HK-2 (cell line): ENCODE data around the gene DNAJB2.

Experiments used
- DNase-seq: peaks from one replicate; pipeline ENCODE4 v3.0.0-alpha.2; 2018; ENCODE audit not compliant: unreplicated experiment

DNAJB2 gene

DNA sequence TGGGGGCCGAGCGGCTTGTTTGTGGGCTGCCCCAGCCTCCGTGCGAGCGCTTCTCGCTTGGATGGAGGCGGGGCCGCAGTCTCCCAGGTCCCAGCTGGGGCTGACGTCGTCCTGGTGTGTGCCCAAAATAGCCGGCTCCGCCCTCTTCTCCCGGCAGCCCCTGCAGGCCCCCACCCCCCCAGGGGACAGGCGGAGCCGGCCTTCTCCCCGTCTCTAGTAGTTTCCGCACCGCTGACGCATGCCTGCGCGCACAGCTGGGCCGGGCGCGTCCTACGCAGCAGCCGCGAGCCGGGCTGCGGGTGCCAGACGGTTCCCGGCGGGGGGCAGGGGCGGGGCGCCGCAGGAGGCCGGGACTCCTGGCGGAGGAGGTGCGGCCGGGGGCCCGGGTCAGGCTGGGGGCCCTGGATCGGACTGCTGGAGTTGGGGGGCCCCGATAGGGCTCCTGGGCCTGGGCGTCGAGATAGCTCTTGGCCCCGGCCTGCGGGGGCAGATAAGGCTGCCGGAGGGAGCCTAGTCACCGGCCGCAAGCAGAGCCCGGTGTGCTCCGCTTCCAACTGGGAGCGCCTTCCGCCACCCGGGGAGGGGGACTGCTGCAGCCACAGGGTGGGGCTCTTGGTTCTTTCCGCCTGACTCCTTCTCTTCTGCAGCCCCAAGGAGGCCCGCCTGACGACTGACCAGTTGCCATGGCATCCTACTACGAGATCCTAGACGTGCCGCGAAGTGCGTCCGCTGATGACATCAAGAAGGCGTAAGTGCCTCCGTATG, at the start of gene DNAJB2:
Gene DNAJB2, plus strand, starts transcription at position 216 of the 765 bp plus-strand sequence. Its CDS starts 468 bp downstream, at position 684.
- DNase-seq: peak; percentile 99

DNA sequence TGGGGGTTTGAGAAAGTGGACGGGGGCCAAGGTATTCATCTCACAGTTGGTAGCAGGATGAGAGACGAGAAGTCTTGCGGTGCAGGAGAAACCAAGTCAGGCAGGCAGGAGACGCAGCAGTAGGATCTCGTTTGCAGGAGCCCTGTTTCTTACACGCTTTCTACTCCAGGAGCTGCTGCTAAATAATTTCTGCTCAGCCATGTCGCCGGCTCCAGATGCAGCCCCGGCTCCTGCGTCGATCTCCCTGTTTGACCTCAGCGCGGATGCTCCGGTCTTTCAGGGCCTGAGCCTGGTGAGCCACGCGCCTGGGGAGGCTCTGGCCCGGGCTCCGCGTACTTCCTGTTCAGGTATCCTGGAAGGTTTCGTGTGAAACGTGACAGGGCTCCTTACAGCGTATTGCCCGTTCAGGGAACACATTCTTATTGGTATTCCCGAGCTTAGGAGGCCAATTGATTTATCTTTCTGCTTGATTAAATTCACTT, 49.1 kb upstream of the DNAJB2 start:
- DNase-seq: peak; percentile 82

DNA sequence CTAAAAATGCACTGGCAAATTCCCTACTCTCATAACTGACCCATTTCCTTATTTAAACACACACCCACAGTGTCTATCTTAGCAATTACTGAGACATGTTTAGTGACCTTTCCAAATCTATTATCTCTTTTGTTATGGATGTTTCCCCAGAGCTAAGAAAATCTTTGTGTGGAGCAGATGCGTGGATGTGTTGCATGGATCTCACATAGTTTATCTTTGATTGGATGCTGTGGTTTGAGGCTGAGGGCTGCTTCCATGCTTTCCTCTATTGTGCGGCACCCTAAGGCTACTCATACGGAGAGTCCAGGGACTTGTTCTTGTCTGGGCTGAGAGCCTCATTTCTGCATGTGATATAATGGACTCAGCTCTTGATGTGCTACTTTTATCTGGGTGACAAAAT, 44.8 kb upstream of the DNAJB2 start:
- DNase-seq: no peak

DNA sequence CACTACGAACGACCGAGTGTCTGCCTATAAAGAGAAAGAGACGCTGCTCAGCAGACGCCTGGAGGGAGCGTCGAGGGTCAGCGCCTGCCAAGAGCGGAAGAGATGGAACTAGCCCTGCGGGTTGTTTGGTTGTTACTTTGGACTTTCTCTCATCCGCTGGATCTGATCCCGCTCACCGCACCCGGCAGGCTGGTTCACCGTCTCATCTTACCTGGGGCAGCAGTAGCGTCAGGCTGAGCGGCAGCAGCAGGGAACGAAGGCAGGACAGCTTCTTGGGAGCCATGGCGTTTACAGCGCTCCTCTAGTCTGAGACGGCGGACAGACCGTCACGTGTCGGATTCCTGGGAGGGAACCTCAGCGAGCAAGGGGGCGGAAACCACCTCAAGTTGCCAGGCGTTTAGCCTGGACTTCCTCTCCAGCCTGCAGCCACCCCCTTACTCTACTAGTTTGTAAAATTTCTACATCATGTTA, 35.8 kb upstream of the DNAJB2 start:
- no peak for DNase-seq

DNA sequence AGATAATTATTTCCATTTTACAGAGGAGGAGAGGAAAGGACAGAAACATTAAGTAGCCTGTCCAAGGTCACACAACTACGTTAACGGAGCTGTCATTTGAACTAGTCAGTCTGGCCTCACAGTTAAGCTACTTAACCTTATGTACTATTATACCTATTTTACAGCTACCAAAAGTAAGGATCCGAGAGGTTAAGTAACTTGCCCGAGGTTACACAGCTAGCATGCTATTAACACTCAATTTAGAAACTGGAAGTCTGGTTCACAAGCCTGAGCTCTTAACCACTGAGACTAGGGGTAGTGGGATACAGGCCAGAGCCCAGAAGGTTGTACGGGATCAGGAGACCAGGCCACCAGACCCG, 34.4 kb upstream of the DNAJB2 start:
- DNase-seq: no peak

DNA sequence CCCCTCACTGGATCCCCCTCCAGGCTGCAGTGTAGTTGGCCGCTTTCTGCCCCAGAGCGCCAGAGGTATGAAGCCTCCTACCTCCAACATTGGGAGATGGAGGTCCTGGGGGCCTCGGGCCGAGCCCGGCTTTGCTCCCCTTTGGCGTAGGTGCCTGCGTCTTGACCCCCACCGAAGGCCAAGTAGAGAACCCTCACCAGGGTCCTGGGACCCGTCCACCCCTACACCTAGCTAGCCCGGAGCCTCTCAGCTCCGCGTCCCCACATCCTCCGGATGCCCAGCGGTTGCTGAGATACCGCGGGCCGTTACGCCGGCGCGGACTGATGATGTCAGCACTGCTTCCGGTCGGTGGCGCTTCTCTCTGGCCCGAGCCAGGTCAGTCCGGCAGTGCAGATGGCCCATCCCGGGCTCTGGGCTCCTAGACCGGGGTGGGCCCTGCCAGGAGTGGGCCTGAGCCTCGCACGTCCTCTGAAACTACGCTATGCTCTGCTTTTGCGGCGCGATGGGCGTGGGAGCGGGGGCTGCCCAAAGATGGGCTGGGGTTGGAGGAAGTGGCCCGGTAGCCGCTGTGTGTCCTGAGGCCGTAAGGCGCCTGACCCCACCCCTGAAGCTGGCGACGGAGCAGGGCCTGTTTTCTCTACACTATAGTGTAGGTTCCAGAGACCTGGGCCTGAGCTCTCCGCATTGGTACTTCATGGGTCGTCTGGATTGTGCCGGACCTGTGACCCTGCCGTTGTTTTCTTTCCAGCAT, 33.8 kb upstream of the DNAJB2 start, which contains the start of the genes GLB1L and STK16:
Gene GLB1L, minus strand, starts transcription at position 297 of the 751 bp plus-strand sequence. CDS start 1,871 bp downstream, outside the sequence.
Gene STK16, plus strand, starts transcription at position 332 of the 751 bp plus-strand sequence. CDS start 521 bp downstream, outside the sequence.
- peak; percentile 95 for DNase-seq

DNA sequence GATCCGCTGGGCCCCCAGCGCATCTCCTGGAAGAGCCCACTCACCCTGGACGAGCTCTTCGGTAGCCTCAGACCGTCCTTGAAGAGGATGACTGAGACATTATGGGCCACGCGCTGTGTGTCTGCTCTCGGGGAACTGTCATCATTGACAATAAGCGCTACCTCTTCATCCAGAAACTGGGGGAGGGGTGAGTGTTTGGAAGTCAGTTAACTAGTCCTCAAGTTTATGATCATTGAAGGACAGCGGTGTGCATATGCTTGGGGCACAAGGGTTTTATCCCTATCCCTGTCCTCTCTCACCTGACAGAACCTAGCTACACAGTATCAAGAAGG, 33.3 kb upstream of the DNAJB2 start:
- DNase-seq: no peak

DNA sequence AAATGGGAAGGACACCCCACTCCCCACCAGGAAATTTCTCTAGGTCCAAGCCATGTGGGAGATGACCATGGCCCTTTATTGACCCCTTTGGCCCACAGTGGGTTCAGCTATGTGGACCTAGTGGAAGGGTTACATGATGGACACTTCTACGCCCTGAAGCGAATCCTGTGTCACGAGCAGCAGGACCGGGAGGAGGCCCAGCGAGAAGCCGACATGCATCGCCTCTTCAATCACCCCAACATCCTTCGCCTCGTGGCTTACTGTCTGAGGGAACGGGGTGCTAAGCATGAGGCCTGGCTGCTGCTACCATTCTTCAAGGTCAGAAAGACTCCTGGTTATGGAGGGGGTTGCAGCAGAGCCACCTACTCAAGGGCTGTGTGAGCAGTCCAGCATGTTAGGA, 32.6 kb upstream of the DNAJB2 start:
- DNase-seq: no peak

DNA sequence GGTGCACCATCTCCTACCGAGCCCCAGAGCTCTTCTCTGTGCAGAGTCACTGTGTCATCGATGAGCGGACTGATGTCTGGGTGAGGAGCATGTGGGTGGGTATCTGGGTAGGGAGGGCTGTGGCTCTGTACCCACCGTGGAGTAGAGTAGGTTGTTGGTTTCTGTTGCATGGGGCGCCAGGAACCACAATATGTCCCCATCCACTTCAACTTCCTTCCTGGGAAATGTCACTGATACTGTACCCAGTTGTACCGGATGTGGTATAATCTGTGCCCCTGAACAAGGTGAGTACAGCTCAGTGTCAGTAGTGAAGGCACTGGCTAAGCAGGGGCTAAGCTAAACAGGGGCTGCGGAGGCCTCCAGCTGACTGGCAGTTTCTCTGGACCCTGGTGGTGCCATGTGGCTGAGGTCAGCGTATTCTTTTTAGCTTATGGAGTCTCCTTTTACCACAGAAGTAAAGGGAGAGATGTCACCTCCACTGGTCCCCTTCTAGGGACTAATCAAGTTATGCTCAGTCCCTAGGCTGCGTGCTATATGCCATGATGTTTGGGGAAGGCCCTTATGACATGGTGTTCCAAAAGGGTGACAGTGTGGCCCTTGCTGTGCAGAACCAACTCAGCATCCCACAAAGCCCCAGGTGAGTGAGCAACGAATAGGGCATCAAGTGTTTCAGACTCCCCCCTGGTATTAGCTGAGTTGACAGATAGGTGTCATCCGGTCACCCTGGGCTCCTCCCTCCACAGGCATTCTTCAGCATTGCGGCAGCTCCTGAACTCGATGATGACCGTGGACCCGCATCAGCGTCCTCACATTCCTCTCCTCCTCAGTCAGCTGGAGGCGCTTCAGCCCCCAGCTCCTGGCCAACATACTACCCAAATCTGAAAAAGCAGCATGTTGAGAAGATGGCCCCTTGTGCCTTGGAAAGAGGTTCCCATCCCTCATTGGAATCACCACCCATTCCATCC, 31.2 kb upstream of the DNAJB2 start:
- no peak for DNase-seq

DNA sequence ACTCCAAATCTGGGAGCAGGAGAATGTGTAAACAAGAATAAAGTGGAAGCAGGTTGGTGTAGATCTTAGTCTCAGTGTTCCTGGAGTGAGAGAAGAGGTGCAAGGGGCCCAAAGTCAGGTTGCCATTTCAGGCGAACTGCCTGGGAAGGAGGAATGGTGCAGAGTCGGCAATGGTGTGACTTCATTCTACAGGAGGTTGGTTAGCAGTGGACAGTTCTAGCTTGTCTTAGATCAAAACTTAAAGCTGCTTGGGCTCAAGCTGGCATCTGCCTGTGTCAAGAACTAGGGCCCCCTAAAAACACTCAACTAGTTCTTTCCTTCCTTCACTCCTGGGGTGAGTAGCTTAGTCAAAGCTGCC, 30.3 kb upstream of the DNAJB2 start:
- no peak for DNase-seq

DNA sequence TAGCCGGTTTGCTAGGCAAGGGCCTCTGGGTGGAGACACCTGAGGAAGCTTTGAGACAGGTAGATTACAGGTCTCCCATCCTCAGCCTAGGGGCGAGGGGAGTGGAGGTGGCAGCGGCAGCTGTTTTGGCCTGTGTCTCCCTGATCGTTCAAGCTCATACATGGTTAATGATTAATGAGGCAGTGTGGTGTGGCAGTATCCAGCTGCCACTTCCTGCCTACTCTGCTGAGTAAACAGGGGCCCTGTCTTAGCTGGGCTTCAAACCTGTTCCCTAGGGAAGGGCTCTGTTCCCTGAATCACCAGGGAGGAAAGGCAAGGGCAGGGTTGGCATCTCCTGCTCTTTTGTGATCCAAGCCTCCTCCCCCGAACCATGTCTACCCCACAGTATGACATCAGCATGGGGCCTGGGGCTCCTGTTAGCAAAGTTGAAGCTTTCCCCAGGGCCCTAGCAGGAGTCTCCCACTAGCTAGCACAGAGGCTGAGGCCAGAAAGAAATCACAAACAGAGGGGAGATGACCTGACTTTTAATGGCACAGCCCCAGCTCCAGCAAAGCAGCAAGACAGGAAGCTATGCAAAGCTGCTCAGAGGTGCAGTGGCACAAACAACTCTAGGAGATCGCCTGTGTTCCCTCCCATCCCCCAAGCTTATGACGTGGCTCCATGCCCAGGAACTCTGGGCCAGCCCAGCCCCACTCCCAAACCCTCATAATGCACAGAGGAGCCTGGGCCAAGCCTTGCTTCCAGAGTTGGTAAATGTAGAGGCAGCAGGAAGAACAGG, 29.8 kb upstream of the DNAJB2 start:
- peak; percentile 78 for DNase-seq

DNA sequence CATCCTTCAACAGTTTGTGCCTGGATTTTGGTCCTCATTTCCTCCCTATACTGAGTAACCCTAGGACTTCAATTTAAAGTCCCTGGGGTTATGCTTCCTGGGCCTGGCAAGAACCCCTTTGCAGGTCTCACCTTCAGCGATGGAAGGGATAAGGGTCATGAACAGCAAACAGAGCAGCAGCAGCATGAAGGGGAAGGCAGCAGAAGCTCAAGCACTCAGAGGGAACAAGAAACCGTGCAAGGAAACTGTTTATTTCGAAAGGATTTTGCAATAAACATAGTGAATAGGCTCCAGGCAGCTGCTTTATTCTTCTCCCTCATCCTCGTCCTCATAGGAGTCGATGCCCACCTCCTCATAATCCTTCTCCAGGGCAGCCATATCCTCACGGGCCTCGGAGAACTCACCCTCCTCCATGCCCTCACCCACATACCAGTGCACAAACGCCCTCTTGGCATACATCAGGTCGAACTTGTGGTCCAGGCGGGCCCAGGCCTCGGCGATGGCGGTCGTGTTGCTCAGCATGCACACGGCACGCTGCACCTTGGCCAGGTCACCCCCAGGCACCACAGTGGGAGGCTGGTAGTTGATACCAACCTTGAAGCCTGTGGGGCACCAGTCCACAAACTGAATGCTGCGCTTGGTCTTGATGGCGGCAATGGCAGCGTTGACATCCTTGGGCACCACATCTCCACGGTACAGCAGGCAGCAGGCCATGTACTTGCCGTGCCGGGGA, 29.0 kb upstream of the DNAJB2 start:
- no peak for DNase-seq

DNA sequence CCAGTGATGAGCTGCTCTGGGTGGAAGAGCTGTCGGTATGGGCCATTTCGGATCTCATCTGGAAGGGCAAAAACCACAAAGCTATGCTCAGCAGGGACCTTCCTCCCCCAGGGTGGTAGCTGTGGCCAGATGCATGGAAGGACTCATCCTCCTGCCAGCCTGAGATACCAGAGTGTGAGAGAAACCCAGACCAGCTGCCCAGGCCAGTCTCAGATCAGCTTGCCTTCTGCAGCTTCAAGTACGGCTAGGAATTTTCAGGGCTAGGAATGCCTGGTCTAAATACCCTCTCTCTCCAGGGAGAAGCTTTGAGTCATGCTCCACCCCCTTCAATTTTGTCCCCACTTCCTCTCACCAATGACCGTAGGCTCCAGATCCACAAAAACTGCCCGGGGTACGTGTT, 27.5 kb upstream of the DNAJB2 start:
- no peak for DNase-seq

DNA sequence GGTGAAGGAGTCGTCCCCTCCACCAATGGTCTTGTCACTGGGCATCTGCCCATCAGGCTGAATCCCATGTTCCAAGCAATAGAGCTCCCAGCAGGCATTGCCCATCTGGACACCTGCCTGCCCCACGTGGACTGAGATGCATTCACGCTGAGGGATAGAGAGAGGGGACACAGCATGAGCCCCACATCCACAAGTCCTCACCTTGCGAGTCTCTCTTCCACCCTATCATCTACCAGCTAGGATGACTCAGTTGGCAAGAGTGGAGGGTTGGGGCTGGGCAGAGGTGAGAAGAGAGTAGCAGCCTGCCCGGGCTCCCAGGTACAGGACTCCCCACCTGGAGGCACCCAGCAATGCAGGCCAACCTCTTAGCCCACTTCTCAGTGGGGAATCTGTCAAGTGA, 27.1 kb upstream of the DNAJB2 start:
- no peak for DNase-seq

DNA sequence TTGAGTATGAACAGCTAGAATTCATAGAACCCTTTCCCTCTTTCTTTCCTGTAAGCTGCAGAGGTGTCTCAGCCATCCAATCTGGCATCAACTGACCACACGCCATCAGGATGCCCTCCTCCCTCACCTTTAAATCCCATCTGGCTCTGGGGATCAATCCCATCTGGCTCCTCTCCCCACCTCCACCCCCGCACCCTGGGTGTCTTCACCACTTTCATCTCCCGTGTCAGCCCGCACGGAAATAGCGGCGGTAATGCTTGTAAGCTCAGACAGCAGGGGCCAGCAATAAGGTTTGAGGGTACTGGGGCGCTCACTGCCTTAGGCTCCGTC, 26.6 kb upstream of the DNAJB2 start:
- no peak for DNase-seq

DNA sequence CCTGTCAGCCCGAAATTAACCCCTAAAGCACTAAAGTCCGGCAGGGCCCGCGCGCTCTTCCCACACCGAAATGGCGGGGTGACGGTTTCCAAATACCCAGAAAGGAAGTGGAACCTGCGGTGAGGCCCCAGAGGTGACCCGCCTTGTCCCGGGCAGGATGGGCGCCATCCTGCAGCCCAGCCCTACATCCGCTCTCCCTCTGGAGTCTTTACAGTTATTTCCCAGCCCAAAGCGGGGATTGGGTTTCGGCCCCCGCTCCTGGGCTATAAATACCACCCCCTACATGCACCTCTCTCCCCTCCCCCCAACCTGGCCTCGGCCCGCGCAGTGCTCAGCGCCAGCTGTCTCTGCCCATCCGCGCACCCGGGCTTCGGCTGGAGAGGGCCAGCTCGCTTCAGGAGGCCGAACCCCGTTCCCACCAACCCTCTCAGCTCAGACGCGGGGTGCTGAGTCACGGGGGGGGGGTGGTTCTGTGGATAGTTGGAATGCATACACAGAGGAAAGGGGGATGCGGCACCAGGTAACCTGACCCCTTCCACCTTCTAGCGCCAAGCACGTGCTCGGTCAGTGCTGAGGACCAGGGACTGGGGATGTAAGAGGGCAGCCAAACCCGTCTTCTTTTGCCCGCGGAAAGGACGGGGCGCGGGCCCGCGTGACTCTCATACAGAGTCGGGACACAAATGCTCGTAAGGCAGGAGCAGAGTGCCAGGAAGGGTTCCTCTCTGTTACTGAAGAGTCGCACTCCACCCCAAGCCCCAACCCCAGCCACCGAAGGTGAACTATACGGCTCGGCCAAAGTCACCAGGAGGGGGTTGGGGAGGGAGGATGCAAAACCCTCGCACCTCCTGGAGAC, 26.0 kb upstream of the DNAJB2 start, which contains the start of gene TUBA4B:
Gene TUBA4B, plus strand, starts transcription at position 344 of the 853 bp plus-strand sequence. Its CDS starts 165 bp downstream, at position 509.
- peak; percentile 82 for DNase-seq

DNA sequence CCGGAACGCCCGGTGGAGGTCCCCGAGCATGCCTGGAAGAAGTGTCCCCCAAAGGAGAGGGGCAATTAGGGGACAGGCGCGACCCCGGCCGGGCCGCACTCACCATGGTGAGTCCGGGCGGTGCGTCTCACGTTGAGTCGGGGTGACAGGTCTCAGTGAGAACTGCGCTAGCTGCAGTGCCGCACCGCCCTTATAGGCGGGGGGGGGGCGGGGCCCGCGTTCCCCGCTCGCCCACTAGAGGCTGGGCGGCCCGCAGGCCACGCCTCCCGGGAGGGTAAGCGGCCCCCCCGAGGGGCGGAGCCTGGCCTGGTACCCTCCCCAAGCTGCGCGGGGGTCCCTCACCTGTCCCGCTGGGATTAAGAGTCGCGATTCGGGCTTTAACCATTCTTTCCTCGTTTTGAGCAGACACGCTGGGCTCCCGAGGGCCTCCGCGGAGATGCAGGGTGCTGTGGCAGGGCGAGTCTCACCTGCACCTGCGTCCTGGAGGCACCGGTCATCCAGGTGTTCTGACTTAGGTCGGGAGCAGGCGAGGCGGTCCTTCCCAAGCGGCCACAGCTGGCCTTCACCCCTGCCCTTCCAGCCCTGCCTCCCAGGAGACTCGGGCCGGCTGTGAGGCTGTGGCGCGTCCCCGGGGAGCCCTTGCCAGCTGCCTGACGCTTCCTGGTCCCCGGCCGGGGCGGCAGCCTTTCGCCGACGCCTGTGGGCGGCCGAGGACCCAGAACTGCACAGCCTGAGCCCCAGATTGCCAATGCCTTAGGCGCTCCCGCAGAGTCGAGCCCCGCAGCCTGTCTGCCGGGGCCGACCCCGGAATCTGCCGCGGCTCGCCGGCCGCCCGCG, 25.2 kb upstream of the DNAJB2 start, which contains the start of gene TUBA4A:
Gene TUBA4A, minus strand, starts transcription at position 166 of the 837 bp plus-strand sequence. Its CDS starts 60 bp downstream, at position 106.
- peak; percentile 81 for DNase-seq

DNA sequence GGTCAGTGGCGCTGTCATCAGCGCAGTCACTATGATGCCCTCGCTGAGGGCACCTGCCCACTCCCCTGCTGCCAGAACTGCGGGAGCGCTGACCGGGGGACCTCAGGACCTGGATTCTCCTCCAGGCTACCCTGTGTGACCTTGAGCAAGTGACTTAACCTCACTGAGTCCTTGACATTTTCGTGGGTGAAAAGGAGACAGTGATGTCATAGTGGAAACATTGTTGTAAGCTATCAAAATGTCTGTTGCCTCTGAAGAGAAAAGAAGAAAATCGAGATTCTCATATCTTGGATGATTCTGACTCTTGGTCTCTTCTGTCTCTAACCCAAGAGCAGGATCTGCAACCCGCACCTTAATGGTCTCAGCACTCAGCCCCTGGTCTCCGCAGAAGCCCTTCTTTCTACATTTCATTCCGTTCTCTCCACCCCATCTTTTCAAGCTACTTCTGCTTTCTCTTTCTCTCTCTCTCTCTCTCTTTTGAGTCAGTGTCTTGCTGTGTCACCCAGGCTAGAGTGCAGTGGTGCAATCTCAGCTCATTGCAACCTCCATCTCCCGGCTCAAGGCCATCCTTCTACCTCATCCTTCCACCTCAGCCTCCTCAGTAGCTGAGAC, 24.5 kb upstream of the DNAJB2 start:
- no peak for DNase-seq
